Renal pelvis (tissue), 4 donors: ENCODE measurements around the gene CEBPB. TPM values are rescaled to one million over a fixed set of nuclear protein-coding genes. Genes with fewer than 3 reads are reported as not detected.
"Not testable (repeated sequence)": the region's sequence is repeated elsewhere in the genome, so short reads cannot be mapped to it uniquely, and the experiment has no call there.

Experiments used
- DNase-seq: peaks from one replicate; pipeline ENCODE4 v3.0.0-alpha.2; 2013
- polyA plus RNA-seq, 3 donors: library from polyadenylated mRNA; unstranded; fragments of 120-200 nt; gene quantifications; one replicate each; pipeline ENCODE4 v1.2.1, GENCODE V29; 2013; ENCODE audit not compliant: insufficient read length in 3 of 3

CEBPB gene
- polyA plus RNA-seq, 3 donors, result 4.0 to 5.8 (median 4.9) TPM

DNA sequence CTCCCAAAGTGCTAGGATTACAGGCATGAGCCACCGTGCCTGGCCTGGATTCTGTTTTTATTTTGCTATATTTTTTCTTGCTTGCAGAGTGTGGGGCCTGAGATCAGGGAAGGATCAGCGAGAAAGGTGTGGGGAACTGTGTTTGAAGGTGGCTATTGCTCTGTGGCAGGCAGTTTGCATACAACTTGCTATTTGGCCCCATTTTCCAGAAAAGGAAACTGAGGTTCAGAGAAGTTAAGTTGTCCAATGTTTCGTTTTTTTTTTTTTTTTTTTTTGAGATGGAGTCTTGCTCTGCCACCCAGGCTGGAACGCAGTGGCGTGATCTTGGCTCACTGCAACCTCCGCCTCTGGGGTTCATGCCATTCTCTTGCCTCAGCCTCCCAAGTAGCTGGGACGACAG, 29.1 kb upstream of the CEBPB start:
- not testable (repeated sequence) for DNase-seq

- no peak for DNase-seq
Measured at GRCh38 chr20:50163570-50164317, 26.9 kb upstream of the CEBPB start.

DNA sequence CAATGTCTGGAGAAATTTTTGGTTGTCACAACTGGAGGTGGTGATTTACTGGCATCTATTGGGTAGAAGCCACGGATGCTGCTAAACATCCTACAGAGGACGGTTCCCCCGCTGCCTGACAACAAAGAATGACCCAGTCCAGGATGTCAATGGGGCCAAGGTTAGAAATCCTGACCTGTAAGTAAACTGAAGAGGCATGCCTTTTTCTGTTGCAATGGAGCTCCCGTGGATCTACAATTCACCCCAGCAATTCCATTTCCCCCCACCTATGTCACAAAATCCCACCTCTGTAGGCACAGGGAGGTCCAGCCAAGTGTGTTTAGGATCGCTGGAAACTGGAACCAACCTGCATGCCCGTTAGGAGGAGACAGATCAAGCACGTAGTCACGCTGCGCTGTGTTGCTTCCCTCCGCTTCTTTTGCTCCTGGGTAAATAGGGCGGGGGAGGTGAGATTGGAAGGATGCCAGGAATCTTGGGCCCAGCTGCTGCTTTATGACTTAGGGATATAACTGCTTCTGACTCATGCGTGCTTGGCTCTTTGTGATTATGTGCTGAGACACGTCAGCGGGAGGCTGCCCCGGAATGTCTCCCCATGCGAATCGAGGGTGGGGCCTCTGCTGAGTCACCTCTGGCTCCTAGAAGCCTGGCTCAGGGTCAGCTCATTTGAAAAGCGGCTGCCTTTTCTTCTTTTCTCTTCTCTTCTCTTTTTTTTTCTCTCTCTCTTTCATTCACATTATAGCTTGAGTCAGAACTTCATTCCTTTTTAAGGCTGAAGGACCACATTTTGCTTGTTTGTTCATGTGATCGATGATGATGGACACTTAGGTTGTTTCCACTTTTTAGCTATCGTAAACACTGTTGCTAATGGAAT, 24.7 kb upstream of the CEBPB start:
- DNase-seq, result peak; percentile 98

DNA sequence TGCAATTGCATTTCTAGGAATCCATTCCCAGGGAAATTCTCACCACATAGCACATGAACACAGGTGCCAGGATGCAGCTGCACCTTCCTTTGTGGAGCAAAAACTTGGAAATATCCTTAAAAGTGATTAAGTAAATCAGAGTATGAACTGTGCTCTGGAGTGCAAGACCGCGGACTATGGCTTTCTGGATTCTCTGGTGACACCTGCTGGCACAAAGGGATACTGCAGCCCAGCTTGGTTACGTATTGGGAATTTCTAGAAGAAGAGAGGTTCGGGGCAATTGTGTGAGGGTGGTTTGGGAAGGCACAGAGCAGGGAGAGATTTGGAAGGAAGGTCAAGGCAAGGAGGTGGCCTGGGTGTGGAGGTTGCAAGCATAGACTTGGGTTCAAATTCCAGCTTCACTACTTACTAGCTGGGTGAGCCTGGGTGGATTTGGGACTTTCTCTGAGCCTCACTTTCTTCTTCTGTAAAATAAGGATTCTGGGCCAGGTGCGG, 21.3 kb upstream of the CEBPB start:
- no peak for DNase-seq

- DNase-seq, result no peak
Measured at GRCh38 chr20:50170549-50171220, 19.9 kb upstream of the CEBPB start.

GRCh38 chr20:50172347-50173013, 18.1 kb upstream of the CEBPB start:
- peak; percentile 76 for DNase-seq

DNA sequence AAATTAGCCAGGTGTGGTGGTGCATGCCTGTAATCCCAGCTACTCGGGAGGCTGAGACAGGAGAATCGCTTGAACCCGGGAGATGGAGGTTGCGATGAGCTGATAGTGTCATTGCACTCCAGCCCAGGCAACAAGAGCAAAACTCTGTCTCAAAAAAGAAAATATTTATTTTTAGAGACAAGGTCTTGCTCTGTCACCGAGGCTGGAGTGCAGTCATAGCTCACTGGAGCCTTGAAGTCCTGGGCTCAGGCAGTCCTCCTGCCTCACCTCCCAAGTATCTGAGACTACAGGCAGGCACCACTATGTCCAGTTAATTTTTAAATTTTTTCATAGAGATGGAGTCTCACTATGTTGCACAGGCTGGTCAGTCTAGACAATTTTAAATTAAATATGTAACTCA, 16.2 kb upstream of the CEBPB start:
- DNase-seq, result no peak

DNA sequence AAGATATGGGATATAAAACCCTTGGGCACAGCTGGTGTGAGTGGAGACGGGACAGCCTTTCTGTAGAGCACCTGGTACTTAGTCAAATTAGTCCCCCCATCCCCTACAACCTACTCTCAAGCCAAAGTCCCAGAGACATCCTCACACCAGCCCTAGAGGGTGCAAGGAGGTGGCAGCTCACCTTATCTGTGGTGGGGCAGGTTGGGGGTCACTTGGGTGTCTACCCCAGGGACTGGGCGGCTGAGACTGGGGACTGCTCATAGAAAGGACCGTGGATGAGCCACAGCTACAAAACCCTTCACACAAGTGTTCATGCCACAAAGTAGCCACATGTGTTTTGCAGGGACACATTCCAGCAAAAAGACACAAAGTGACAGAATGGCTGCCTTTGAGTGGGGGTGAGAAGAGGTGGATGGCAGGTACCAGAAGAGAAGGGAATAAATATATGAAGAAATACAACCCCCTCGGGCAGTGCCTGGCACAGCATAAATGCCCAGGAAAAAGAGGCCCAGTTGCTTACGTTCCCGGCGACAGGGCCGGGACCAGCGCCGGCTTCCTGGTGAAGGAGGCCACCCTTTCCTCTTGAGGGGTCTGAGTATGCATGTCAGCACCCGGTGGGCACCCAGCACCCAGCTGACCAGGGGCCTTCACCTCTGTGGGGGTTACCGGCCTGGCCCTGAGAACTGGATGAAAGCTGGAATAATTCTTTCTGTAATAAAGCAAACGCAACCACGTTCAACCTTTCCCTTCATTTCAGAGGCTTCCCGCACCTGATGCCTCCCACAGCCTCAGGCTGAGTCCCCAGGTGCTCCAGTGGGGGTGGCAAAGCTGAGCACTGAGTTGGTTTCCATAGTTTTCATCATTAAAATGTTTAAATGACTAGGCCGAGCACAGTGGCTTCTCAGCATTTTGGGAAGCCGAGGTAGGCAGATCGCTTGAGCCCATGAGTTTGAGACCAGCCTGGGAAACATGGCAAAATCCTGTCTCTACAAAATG, 14.4 kb upstream of the CEBPB start:
- no peak for DNase-seq

- DNase-seq, result not testable (repeated sequence)
Measured at GRCh38 chr20:50178672-50179071, 12.0 kb upstream of the CEBPB start.

DNA sequence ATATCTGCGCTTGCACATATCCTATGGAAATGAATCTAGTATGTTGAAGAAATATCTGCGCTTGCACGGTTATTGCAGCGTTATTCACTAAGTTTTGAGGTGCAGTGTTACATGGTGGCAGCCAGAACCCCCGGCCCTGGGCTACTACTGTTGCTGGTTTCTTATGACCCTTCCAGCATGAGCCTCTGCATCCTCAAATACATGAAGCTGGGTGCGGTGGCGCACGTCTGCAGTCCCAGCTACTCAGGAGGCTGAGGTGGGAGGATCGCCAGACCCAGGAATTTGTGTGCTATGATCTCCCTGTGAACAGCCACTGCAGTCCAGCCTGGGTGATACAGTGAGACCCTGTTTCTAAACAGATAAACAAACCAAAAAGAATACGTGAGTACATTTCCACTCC, 9.3 kb upstream of the CEBPB start:
- no peak for DNase-seq

GRCh38 chr20:50182346-50182745, 8.3 kb upstream of the CEBPB start:
- no peak for DNase-seq

GRCh38 chr20:50185426-50185825, 5.2 kb upstream of the CEBPB start:
- DNase-seq, result no peak

- peak; percentile 76 for DNase-seq
Measured at GRCh38 chr20:50186151-50186885, 4.3 kb upstream of the CEBPB start.

GRCh38 chr20:50186987-50187402, 3.6 kb upstream of the CEBPB start:
- DNase-seq, result no peak

GRCh38 chr20:50187403-50188051, 3.1 kb upstream of the CEBPB start:
- no peak for DNase-seq

- DNase-seq, result no peak
Measured at GRCh38 chr20:50188287-50188688, 2.3 kb upstream of the CEBPB start.

DNA sequence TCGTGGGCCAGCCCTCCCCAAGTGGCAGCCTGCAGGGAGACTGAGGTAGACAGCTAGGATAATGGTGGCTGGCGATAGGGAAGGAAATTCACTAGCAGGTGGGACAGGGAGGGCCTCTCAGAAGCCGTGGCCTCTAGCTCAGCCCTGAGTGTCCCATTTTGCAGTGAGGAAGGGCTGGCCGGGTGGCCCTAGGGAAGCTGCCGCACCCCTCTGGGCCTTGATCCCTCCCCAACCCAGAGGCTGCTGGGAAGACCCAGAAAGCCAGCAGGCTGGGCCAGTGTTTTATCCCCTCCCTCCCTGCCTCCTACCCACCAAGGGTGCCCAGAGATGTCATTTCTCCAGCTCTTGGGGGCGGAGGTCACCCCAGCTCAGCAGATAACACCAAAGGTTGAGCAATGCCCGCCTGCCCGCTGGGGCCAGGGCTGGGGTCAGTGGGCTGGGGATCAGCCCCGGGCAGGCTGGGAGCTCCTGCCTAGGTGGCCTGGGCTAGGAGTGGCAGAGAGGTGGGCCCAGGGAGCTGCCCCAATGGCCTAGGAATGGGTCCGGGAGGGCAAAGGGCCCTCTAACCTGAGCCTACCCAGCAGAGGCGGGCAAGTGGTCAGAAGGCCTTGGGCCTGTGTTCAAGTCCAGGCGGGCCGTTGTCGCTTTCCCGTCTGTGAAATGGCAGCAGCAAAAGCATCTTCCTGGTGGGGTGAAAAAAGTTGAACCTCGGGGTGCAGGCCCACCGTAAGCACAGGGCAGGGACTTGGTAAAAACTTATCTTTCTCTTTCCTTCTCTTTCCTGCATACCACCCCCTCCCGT, 1.6 kb upstream of the CEBPB start:
- no peak for DNase-seq

GRCh38 chr20:50189681-50190250, 864 bp upstream of the CEBPB start:
- DNase-seq, result no peak
